SW 1271 (cell line): Measurements from ENCODE around the gene PIK3R3.
"Not testable (repeated sequence)": the region's sequence is repeated elsewhere in the genome, so short reads cannot be mapped to it uniquely, and the experiment has no call there.

ENCODE experiments used
- DNase-seq, 2 experiments: peaks; one replicate each; lab custom pipeline; 2025; lab: John Stamatoyannopoulos, UW

The PIK3R3 gene

DNA sequence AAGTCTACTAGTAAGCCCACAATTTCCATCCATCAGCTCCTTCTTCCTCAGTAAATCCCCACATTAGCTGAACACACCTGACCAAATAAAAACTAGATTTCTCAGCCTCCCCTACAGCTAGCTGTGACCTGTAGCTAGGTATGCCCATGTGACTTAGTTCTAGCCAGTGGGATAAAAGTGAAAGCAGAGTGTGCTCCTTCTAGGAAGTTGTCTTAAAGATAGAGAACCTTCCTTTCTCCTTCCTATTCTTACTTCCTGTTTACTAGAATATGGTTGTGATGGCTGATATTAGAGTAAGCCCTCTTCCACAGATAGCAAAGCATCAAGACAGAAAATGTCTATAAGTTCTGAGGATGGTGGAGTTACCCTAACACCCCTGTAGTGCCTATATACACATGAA, 67.0 kb downstream of the PIK3R3 start:
- DNase-seq: no peak

DNA sequence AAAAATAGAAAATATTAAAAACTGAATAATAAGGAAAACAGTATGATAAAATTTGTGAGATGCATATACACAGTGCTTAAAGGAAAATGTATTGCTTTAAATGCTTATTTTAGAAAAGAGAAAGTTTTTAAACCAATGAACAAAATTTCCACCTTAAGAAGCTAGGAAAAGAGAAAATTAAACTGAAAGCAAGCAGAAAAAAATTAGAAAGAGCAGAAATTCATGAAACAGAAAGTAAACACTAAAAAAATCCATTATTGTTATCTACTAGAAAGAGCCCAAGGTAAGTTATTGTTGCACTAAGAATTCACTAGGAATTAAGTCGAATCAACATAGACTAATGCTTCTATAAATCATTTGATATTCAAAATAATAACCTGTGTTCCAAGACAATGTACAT, 67.7 kb downstream of the PIK3R3 start:
- no peak for DNase-seq

DNA sequence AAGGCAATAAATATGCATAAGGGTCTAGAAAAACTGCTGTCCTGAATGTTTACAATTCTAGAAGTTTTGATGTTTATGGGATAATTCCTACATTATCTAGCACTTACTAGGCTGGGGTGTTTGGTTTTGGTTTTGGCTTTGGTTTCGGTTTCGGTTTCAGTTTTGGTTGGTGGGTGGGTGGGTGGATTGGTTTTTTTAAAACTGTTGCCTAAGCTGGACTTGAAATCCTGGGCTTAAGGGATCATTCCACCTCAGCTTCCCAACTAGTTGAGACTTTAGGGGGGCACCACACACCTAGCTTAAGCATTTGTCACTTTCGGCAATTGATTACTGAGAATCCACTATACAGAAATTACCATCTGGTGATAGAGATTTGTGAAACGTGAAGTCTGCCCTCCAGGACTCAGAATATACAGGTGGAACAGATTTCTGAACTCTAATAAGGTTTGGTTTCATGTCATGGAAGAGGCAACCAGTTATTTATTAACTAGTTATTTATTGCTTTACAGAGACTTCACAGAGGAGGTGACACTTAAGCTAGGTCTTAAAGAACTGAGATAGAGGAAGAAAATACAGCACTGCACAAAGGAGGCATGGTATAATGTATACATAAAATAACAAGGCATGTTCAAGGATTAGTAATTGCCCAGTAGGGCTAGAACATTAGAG, 69.6 kb downstream of the PIK3R3 start:
- no peak for DNase-seq

- DNase-seq: no peak
Observed at GRCh38 chr1:46061146-46061545, 71.3 kb downstream of the PIK3R3 start.

DNA sequence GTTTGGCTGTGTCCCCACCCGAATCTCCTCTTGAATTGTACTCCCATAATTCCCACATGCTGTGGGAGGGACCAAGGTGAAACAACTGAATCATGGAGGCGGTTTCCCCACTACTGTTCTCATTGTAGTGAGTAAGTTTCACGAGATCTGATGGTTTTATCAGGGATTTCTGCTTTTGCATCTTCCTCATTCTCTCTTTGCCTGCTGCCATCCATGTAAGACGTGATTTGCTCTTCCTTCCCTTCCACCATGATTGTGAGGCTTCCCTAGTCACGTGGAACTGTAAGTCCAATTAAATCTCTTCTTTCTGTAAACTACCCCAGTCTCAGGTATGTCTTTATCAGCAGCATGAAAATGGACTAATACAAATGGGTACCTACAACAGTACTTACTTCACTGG, 73.5 kb downstream of the PIK3R3 start:
- no peak for DNase-seq

GRCh38 chr1:46057781-46058180, 74.6 kb downstream of the PIK3R3 start:
- no peak for DNase-seq

- not testable (repeated sequence) for DNase-seq
Observed at GRCh38 chr1:46057215-46057614, 75.2 kb downstream of the PIK3R3 start.

DNA sequence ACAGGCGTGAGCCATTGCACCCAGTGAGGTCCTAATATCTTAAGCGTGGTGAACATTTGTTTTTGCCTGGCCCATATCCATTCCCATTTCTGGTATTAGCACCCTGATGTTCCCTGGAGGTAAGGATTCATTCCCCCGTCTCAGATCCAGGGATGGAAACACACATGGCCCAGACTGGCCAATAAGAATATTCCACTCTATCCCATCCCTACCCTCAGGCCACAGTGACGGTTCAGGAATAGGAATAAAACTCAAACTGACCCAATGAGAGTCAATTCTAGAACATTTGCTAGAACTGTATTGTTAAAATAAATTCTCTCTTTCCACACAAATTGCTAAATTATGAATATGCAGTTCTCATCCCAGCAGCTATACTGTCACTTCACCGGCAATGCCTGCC, 76.1 kb downstream of the PIK3R3 start:
- no peak for DNase-seq

DNA sequence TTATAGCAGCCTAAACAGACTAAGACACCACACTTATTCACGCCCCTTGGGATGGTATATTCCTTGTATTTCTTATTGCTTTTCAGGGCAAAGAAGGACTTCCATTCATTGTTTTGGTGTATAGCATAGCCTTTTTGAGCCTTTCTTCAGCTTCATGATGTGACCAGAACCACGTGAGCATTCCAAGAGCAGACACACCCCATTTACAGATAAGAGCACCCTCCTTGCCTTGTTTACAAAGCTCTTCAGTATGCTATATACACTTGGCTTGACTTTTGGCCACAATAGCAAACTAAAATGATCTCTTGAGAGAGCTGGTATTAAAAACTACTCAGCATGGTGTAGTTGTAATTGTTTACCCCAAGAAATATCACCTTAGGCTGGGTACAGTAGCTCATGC, 78.7 kb downstream of the PIK3R3 start:
- no peak for DNase-seq

DNA sequence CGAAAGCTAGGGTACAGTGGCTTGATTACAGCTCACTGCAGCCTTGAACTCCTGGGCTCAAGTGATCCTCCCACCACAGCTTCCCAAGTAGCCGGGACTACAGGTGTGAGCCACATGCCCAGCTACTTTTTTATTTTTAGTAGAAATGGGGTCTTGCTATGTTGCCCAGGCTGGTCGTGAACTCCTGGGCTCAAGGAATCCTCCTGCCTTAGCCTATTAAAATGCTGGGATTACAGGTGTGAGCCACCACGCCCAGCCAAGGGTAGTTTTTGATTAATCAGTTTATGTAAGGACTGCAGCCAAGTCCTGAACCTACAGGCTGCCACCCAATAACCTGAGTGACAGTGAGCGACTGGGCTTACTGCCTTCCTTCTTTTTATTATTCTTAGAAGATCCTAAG, 88.3 kb downstream of the PIK3R3 start:
- DNase-seq: no peak

GRCh38 chr1:46043458-46044017, 88.9 kb downstream of the PIK3R3 start:
- DNase-seq: no peak

DNA sequence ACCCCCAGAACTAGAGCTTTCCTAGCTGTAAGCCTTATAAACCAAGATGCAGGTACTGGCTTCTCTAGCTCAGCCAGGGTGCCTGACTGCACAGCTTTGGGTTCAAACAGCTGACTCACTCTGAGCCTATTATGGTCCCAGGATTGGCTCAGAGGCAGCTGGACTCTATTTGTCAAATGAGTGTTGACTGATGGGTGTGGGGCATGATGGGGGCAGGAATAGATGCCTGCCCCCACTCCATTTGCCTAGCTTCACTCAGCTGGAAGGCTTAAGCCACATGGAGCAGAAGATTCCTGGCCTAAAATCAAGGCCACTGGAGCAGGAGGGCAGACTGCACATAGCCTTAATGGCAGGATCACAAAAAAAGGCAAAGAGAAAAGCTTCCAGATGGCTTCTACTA, 90.5 kb downstream of the PIK3R3 start:
- no peak for DNase-seq

GRCh38 chr1:46041551-46041950, 90.9 kb downstream of the PIK3R3 start:
- DNase-seq: no peak

- DNase-seq: no peak
Observed at GRCh38 chr1:46039571-46040052, 92.8 kb downstream of the PIK3R3 start.

GRCh38 chr1:46036894-46037839, 95.3 kb downstream of the PIK3R3 start:
- peak; percentile 27 to 51 for DNase-seq

GRCh38 chr1:46034601-46035516, 97.6 kb downstream of the PIK3R3 start:
- DNase-seq: no peak

GRCh38 chr1:46030876-46031660, 101.4 kb downstream of the PIK3R3 start:
- no peak for DNase-seq

DNA sequence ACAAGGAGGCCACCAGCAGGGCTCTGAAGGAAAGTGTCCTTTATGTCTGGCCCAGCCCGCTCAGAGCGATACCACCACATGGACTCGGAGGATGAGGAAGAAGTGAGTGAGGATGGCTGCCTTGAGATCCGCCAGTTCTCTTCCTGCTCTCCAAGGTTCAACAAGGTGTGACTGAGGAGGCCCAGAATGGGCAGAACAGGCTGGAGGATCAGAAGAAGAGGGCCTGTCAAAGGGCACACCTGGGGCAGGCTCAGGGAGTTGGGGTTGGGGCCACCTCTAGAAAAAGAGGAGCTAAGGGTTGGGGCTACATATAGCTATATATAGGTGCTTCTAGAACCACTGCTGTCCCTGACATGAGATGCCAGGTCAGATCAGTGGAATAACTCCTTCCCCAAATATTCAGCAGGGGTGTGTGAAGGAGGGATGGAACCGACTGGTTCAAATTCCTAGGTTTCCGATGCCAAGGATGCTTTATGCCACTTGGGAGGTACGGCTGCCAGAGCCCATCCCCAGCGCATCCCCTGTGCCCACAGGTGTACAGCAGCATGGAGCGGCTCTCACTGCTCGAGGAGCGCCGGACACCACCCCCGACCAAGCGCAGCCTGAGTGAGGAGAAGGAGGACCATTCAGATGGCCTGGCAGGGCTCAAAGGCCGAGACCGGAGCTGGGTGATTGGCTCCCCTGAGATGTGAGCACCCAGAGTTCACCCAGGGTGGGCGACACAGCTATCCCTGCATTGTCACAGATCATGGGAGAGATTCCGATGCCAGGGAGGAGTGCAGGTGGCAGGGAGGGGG, 102.2 kb downstream of the PIK3R3 start:
- no peak for DNase-seq

DNA sequence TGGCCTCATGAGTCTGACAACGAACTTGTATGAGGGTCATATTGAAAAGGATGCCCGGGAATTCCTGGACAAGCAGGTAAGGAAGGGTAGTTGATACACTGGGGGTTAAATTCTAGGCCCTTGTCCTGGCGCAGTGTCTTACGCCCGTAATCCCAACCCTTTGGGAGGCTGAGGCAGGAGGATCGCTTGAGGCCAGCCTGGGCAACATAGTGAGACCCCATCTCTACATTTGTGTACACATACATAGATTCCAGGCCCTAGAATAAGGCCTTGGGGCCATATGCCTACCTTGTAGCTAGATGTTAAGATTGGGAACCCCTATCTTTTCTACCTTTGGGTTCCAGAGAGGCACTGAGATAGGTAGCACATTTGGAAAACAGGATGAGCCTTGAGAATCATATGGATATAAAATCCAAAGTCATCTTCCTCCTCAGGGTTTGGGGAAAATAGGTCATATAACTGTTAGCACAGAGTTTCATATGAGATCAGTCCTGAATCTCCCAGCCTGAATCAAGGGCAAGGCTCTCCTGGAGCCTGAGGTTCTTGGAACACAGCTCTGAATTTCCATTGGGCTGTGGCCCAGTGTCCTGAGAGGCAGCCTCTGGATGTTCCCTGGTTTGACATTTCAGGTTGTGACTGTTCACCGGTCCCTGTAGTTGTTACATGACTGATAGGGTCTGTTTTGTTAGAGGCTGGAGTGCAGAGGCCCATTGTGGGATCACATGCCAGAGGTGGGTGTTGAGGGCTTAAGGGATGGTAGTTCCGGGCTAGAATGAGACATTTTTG, 104.4 kb downstream of the PIK3R3 start:
- no peak for DNase-seq
